Stimulated activated CD4-positive, alpha-beta T cell treated with anti-CD3 and anti-CD28 coated beads, Interleukin-2, amount 100 ng/mL, for 48 hours (primary cell): ENCODE results near the gene MYG1.
A peak's percentile ranks its signal among the peaks of the same experiment; 100 is the strongest.

Source experiments
- DNase-seq, 2 donors: peaks; one replicate each; pipeline ENCODE4 v3.0.0-alpha.2; 2020

The MYG1 gene

GRCh38 chr12:53299454-53300180 is at the start of gene MYG1:
TSS of gene MYG1 (plus strand) at chr12:53299695. CDS start at chr12:53299738, 43 bp downstream.
- DNase-seq, result peak; percentile 77 to 81

GRCh38 chr12:53251477-53252348 is 47.8 kb upstream of the MYG1 start:
- peak; percentile 65 to 66 for DNase-seq

- DNase-seq, result no peak
These were observed 47.1 kb upstream of the MYG1 start for GRCh38 chr12:53252349-53252916.

GRCh38 chr12:53253298-53253697 is 46.2 kb upstream of the MYG1 start:
- DNase-seq, result no peak

- DNase-seq, result no peak
These were observed 44.5 kb upstream of the MYG1 start for GRCh38 chr12:53254816-53255545.

GRCh38 chr12:53255996-53256395 is 43.5 kb upstream of the MYG1 start:
- no peak for DNase-seq

- DNase-seq, result no peak
These were observed 40.7 kb upstream of the MYG1 start for GRCh38 chr12:53258541-53259539.

- no peak for DNase-seq
These were observed 39.6 kb upstream of the MYG1 start for GRCh38 chr12:53259891-53260290.

GRCh38 chr12:53265783-53266182 is 33.7 kb upstream of the MYG1 start:
- DNase-seq, result no peak

- peak; percentile 23 to 35 for DNase-seq
These were observed 32.0 kb upstream of the MYG1 start for GRCh38 chr12:53267306-53267998.

GRCh38 chr12:53267999-53268629 is 31.4 kb upstream of the MYG1 start, which contains the start of gene ESPL1:
TSS of gene ESPL1 (plus strand) at chr12:53268299. CDS start at chr12:53268767, 468 bp downstream.
- peak; percentile 77 to 84 for DNase-seq

- DNase-seq, result no peak
These were observed 30.6 kb upstream of the MYG1 start for GRCh38 chr12:53268630-53269562.

- DNase-seq, result no peak
These were observed 25.1 kb upstream of the MYG1 start for GRCh38 chr12:53274445-53274844.

- no peak for DNase-seq
These were observed 23.0 kb upstream of the MYG1 start for GRCh38 chr12:53276511-53276910.

- DNase-seq, result no peak
These were observed 21.5 kb upstream of the MYG1 start for GRCh38 chr12:53277981-53278380.

- no peak for DNase-seq
These were observed 20.1 kb upstream of the MYG1 start for GRCh38 chr12:53279283-53279869.

GRCh38 chr12:53279888-53280498 is 19.5 kb upstream of the MYG1 start:
- DNase-seq, result no peak

- no peak for DNase-seq
These were observed 13.0 kb upstream of the MYG1 start for GRCh38 chr12:53286448-53286847.
